Natural killer cell treated with Interleukin-12 subunit alpha and Interleukin-12 subunit beta and Interleukin-15 and Interleukin-18, amount 100 ng/mL, for 72 hours (primary cell): ENCODE data around the gene MEI1. TPM values are rescaled to one million over a fixed set of nuclear protein-coding genes. Genes with fewer than 3 reads are reported as not detected.

Experiments used
- ATAC-seq, 2 donors: fragments of 150-1000 bp; cut with Tn5 transposase in 1 of 2; sonication (Bioruptor Pico), chemical (Tn5 transposase) in 1 of 2; 2 replicates each; pipeline ENCODE4 v1.10.0; 2021
- DNase-seq: peaks from one replicate; pipeline ENCODE4 v3.0.0; 2022; ENCODE audit warnings: low spot score
- H3K27ac Mint-ChIP-seq, 2 donors: 1 replicate in 1 of 2; 2 replicates in 1 of 2; pipeline ENCODE4 v1.8.0; 2022; ENCODE audit warnings: mixed read lengths in 2 of 2, mild to moderate bottlenecking in 1 of 2, moderate library complexity in 1 of 2
- H3K27me3 Mint-ChIP-seq, 2 donors: 1 replicate in 1 of 2; 2 replicates in 1 of 2; pipeline ENCODE4 v1.8.0; 2022; ENCODE audit warnings: mixed read lengths in 2 of 2
- H3K36me3 Mint-ChIP-seq: one replicate; pipeline ENCODE4 v1.8.0; 2022; ENCODE audit warnings: mixed read lengths
- H3K4me1 Mint-ChIP-seq, 2 donors: 1 replicate in 1 of 2; 2 replicates in 1 of 2; pipeline ENCODE4 v1.8.0; 2022; ENCODE audit warnings: low read depth in 2 of 2, mixed read lengths in 2 of 2, mild to moderate bottlenecking in 1 of 2
- H3K4me3 Mint-ChIP-seq: one replicate; pipeline ENCODE4 v1.8.0; 2022; ENCODE audit warnings: mixed read lengths
- H3K9me3 Mint-ChIP-seq: 2 replicates; pipeline ENCODE4 v1.8.0; 2022; ENCODE audit warnings: mixed read lengths
- total RNA-seq, 2 donors: library from RNA; stranded (reverse); gene quantifications; one replicate each; pipeline ENCODE4 v1.2.3, GENCODE V29; 2022

Gene MEI1
- total RNA-seq, 2 donors from 2014 or later, result 20.2 to 82.7 TPM

DNA sequence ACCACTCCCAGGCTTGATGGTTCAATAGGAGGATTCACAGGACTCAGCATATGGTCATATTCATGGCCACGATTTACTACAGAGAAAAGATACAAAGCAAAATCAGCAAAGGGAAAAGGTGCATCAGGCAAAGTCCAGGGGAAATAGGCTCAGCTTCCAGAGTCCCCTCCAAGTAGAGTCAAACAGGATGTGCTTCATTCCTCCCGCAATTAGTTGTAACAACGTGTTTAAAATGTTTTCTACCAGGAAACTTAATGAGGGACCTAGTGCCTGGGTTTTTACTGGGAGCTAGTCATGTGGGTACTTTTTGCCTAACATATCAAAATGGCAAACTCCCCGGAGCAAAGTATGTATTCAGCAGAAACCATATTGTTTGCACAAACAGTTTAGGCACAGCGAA lies 118.7 kb downstream of the MEI1 start:
- Mint-ChIP-seq H3K27ac (peak overlapping the region in 1 of 2 donors; percentile 50), H3K4me1 (peaks cover 17 to 25% of the 10 kb centered on the region in 2 donors), H3K27me3 (no peaks in the 10 kb centered on the region), H3K9me3 (no peaks in the 10 kb centered on the region), H3K36me3 (no peaks in the 10 kb centered on the region), H3K4me3 (no peak overlapping the region)
- no peak for ATAC-seq
- no peak for DNase-seq

DNA sequence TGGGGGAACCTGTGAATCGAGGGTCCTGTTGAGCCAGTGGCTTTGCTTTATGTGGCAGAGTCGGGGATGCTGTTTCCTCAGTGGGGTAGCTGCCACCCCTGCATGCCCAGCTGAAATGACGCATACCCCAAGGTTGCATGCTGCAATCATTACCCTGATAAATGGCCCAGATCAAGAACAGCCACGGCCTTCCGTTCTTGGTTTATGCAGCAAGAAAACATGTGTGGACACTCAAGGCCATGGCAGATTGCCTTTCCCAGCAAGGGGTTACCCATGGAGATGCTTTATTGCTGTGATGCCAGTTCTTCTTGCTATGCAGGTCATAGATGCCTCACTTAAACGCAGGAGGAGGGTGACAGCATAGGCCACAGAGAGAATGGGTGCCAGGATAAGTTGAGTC lies 119.3 kb downstream of the MEI1 start:
- peaks cover 17 to 25% of the 10 kb centered on the region in 2 donors for H3K4me1 Mint-ChIP-seq
- H3K27me3 Mint-ChIP-seq, result no peaks in the 10 kb centered on the region
- no peaks in the 10 kb centered on the region for H3K36me3 Mint-ChIP-seq
- H3K9me3 Mint-ChIP-seq, result no peaks in the 10 kb centered on the region
- H3K4me3 Mint-ChIP-seq, result no peak overlapping the region
- DNase-seq (no peak), ATAC-seq (no peak)
- H3K27ac Mint-ChIP-seq, result no peak overlapping the region

DNA sequence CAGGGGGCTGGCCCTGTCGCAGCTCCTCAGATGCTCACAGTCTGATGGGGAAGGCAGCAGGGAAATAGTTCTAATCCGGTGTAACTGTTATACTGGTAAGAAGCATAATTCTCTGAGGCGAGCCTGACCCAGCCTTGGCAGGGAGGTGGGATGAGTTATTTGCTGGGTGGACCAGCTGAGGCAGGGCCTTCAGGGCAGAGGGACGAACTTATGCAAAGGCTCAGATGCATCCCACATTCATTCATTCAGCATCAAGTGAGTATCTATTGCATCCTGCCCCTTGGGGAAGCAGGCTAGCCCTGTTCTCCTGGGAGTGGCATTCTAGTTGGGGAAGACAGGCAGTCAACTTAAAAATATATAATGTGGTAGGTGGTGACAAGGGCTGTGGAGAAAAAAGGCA lies 120.0 kb downstream of the MEI1 start:
- Mint-ChIP-seq H3K27me3 (no peaks in the 10 kb centered on the region), H3K4me1 (peaks cover 22 to 27% of the 10 kb centered on the region in 2 donors), H3K27ac (no peak overlapping the region), H3K4me3 (no peak overlapping the region), H3K36me3 (no peaks in the 10 kb centered on the region), H3K9me3 (no peaks in the 10 kb centered on the region)
- DNase-seq (no peak), ATAC-seq (no peak)

DNA sequence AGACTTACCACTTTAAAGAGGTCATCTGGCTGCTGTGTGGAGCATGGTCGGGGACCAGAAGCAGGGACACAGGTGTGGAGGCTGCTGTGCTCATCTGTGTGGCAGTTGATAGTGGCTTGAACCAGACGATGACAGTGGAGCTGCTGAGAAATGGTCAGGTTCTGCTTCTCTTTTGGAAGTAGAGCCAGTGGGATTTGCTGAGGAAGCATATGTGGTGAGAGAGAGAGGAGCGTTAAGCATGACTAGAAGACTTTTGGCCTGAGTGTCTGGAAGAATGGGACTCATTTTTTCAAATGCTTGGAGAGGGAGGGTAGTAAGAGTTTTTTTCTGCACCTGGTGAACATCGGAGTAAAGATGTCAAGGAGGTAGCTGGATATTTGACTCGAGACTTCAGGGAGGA lies 121.1 kb downstream of the MEI1 start:
- DNase-seq, result no peak
- Mint-ChIP-seq H3K9me3 (no peaks in the 10 kb centered on the region), H3K27ac (no peak overlapping the region)

DNA sequence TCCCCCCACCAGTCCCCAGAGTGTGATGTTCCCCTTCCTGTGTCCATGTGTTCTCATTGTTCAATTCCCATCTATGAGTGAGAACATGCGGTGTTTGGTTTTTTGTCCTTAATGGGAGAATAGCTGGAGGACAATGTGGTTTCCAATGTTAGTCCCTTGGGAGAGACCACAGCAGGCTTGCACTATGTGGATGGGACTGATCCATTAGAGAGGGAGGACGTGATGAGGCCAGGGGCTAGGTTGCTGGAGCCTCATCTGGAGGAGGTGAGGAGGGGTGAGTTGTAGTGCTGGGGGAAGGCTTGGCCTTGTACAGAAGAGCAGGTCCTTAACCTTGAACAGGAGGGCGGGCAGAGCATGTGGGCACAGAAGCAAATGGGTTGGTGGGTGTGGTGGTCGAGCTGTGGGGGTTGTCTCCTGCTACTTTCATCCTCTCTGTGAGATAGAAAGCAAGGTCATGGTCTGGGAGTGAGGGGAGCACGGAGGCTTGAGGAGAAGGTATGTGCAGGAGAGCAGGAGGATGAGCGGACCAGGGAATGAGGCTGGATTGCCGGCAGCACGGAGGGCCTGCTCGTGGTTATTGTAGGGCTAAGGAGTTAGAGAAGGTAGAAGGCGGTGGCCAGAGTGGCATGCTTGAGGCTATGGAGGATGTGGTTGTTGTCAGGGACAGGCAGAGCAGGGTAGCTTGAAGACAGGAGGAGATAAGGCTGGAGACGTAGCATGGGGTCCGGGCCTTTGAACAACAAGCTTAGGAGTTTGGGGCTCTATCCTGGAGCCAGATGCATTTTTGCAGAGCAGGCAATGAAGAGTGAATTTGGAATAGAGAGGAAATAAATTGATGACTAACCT lies 122.4 kb downstream of the MEI1 start:
- Mint-ChIP-seq H3K36me3 (no peaks in the 10 kb centered on the region), H3K4me1 (peaks cover 22 to 32% of the 10 kb centered on the region in 2 donors), H3K27ac (peak overlapping the region; percentile 21 to 89), H3K4me3 (no peak overlapping the region), H3K27me3 (no peaks in the 10 kb centered on the region), H3K9me3 (no peaks in the 10 kb centered on the region)
- no peak for DNase-seq
- ATAC-seq, result no peak

More for the DNA sequence above, 121.1 kb downstream of the MEI1 start:
- H3K4me3 Mint-ChIP-seq, result no peak overlapping the region
- H3K36me3 Mint-ChIP-seq, result no peaks in the 10 kb centered on the region
- H3K27me3 Mint-ChIP-seq, result no peaks in the 10 kb centered on the region
- ATAC-seq, result no peak
- peaks cover 22 to 33% of the 10 kb centered on the region in 2 donors for H3K4me1 Mint-ChIP-seq

DNA sequence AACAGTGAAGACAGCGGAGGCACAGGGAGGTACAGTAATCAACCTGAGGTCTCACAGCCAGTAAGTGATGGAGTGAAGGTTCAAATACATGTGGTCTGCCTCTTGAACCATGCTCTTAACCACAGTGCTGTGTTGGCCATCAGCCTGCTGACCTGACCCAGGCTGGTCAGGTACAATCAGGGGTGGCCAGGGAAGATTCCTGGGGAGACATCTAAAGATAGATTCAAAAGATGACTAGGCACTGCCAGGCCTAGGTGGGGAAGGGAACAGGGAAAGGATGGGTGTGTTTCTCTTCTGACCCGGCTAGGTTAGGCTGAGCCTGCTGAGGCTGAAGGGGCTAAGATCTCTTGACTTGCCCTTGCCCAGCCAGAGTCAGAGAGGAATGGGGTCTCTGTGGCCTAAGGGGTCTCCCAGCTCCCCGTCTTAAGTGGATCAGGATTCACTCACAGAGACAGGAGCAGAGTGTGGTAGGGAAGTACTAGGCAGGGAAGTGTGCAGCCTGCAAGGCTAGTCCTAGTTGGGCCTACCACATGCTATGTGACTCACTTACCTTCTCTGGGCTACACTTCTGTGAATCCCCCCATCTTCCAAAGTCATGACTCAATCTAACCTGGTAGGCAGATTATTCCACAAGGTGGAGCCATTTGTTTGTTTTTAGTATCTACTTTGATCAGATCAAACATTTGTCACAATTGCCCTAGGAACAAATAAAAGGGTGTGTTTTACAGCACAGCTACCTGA lies 123.2 kb downstream of the MEI1 start:
- Mint-ChIP-seq H3K4me3 (no peak overlapping the region), H3K4me1 (peaks cover 25 to 38% of the 10 kb centered on the region in 2 donors), H3K9me3 (no peaks in the 10 kb centered on the region), H3K27me3 (no peaks in the 10 kb centered on the region), H3K36me3 (no peaks in the 10 kb centered on the region), H3K27ac (peak overlapping the region; percentile 21 to 89)
- peak; percentile 81 to 88 for ATAC-seq
- DNase-seq, result peak; percentile 67

DNA sequence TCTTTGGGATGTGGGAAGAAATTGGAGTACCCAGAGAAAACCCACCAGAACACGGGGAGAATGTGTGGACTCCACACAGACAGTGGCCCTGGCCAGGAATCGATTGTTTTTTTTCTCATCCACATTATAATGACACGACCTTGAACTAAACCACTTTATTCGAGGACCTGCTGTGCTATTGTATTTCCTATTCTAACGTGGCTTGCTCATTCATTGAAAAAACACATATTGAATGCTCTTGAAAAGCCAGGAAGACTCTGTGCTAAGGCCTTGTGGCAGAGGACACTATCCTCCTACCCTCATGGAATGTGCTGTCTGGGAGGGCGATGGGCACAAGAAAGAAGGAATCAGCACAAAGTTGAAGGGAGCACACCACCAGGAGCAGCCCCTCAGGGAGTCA lies 124.5 kb downstream of the MEI1 start:
- no peaks in the 10 kb centered on the region for H3K9me3 Mint-ChIP-seq
- no peak overlapping the region for H3K4me3 Mint-ChIP-seq
- DNase-seq (no peak), ATAC-seq (no peak)
- no peaks in the 10 kb centered on the region for H3K36me3 Mint-ChIP-seq
- peak overlapping the region; percentile 44 to 89 for H3K27ac Mint-ChIP-seq
- H3K27me3 Mint-ChIP-seq, result no peaks in the 10 kb centered on the region
- peaks cover 31 to 42% of the 10 kb centered on the region in 2 donors for H3K4me1 Mint-ChIP-seq

DNA sequence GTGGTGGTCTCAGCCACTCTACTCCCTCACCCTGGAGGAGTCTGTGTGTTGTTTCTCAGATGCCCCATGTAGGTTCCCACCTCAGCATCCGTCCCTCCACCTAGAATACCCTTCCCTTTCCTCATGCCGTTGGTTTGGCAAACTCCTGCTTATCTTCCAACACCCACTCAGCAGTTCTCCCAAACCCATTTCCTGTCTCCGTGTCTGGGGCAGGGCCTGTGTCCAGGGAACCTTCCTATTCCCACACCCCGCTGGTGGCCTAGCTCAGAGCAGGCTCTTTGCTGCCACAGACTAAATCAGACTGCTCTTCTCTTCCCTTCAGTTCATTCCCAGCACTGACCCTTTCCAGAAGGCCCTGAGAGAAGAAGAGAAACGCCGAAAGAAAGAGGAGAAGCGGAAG lies 126.1 kb downstream of the MEI1 start:
- H3K9me3 Mint-ChIP-seq, result no peaks in the 10 kb centered on the region
- no peaks in the 10 kb centered on the region for H3K27me3 Mint-ChIP-seq
- H3K36me3 Mint-ChIP-seq, result no peaks in the 10 kb centered on the region
- H3K27ac Mint-ChIP-seq, result peak overlapping the region in 1 of 2 donors; percentile 89
- H3K4me1 Mint-ChIP-seq, result peaks cover 31 to 47% of the 10 kb centered on the region in 2 donors
- H3K4me3 Mint-ChIP-seq, result no peak overlapping the region
- no peak for DNase-seq
- no peak for ATAC-seq

DNA sequence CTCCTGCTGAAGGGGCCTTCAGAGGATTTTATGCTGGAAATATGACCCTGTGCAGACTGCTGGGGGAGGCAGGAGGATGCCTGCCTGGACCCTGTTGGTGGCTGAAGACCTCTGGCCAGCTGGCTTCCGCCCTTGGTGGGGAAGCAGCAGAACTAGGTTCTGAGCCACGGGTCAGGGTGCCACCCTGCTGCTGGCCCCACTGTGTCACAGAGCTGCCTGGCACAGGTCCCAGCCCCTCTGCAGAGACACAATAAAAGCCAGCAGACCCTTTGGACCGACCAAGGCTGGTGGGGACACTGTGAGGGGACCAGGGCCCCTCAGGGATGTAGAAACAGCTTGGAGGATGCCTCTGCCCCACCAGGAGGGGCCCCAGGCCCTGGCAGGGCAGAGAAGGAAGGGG lies 126.7 kb downstream of the MEI1 start:
- H3K36me3 Mint-ChIP-seq, result no peaks in the 10 kb centered on the region
- peaks cover 31 to 44% of the 10 kb centered on the region in 2 donors for H3K4me1 Mint-ChIP-seq
- no peaks in the 10 kb centered on the region for H3K27me3 Mint-ChIP-seq
- H3K9me3 Mint-ChIP-seq, result no peaks in the 10 kb centered on the region
- ATAC-seq, result no peak
- DNase-seq, result no peak
- peak overlapping the region in 1 of 2 donors; percentile 89 for H3K27ac Mint-ChIP-seq
- H3K4me3 Mint-ChIP-seq, result no peak overlapping the region

DNA sequence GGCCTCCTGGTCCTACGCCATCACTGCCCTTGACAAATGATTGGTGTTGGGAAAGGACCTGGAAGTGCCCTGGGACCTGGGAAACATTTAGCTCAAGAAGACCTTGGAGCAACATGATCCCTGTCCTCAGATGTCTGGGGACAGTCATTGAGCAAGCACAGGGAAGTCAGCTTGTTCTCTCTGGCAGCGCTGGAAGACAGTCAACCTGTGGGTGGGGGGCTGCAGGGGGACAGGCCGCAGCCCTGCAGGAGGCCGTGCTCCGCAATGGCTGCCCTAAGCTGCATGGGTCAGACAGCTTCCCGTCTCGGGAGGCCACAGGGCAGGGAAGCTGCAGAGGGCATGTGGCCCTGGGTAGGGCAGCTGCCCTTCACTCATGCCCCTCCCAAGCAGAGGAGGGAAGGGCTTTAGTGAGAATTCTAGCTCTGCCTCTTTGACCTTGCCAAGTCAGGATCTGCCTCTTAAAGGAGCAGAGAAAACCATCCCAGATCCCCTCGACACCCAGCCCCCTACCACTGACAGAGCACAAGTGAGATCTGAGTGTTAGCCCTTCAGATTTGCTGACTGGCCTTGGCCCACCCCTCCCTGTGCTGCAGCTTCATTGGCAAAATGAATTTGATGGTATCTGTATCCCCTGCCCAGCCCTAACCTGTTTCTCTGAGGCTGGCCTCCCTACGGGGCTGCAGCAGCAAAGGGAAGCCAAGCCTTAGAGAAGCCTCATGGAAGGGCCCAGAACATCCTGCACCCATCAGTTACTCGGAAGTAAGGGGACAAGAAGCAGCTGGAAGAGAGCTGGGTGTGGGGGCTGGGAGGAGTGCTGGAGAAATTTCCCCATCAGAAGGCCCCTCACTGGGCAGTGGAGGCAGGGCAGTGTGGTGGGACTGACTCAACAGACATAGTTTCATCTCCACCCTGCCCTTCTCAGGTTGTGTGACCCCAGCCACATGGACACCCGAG lies 127.4 kb downstream of the MEI1 start:
- ATAC-seq (no peak), DNase-seq (no peak)
- Mint-ChIP-seq H3K27ac (peak overlapping the region; percentile 45 to 70), H3K9me3 (no peaks in the 10 kb centered on the region), H3K4me3 (no peak overlapping the region), H3K4me1 (peaks cover 33 to 46% of the 10 kb centered on the region in 2 donors), H3K27me3 (no peaks in the 10 kb centered on the region), H3K36me3 (no peaks in the 10 kb centered on the region)

DNA sequence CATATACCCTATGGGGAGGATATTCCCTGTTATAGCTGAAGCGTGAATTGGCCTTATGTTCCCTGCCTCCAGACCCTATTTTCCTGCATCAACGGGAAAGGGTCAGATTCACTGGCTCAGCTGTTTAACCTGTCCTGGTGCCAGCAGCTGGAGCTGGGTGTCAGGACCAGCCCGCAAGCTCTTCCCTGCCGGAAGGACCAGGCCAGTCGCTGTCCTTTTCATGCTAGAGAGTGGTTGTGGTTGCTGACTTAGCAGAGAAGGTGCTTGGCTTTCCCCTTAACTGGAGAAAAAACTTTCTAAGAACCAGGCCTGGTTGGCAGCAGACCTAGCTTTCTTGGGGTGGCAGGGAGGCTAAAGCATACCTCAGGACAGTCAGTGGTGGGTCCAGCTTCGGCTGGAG lies 128.4 kb downstream of the MEI1 start:
- Mint-ChIP-seq H3K4me1 (peaks cover 31 to 40% of the 10 kb centered on the region in 2 donors), H3K27me3 (no peaks in the 10 kb centered on the region), H3K27ac (peak overlapping the region; percentile 82 to 100), H3K36me3 (no peaks in the 10 kb centered on the region), H3K9me3 (no peaks in the 10 kb centered on the region), H3K4me3 (no peak overlapping the region)
- ATAC-seq (no peak), DNase-seq (no peak)

DNA sequence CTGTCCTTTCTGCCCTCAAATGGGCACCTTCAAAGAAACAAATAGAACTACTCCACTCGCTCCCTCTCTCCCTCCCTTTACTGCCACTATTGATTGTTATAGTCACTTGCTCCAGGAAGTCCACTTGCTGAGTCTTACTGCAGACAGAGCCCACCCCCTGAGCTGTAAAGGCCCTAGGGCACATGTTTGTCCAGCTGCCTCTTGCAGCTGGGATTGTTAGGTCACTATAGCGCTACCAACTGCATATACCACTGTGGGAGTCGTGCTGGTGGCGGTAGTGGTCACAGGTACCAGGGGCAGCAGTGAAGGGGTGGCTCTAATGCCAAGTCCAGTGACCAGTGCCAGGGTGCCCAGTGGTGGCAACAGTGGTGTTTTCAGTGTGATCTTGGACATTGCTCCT lies 129.2 kb downstream of the MEI1 start:
- DNase-seq, result no peak
- peak overlapping the region; percentile 23 for H3K4me3 Mint-ChIP-seq
- no peaks in the 10 kb centered on the region for H3K27me3 Mint-ChIP-seq

DNA sequence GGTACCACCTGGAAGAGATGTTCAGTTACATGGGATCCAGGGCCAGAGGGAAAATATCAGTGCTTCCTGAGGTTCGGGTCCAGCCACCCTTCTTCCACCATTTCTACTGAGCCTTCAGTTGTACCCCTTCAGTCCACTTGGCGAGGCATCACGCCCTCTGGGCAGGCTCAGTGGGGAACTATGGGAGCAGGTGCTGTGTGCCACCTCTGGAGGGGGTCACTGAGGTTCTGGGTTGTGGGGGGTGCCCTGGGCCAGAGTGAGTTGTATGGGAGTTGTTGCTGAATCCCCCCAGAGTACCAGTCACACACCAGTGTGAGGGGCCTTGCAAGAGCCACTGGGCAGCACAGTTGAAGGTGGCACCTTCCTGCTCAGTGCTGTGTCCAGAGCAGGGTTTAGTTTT lies 130.9 kb downstream of the MEI1 start:
- H3K36me3 Mint-ChIP-seq, result peaks cover 8% of the 10 kb centered on the region
- ATAC-seq (no peak), DNase-seq (no peak)
- H3K9me3 Mint-ChIP-seq, result no peaks in the 10 kb centered on the region
- peak overlapping the region in 1 of 2 donors; percentile 100 for H3K27ac Mint-ChIP-seq
- H3K4me3 Mint-ChIP-seq, result no peak overlapping the region
- no peaks in the 10 kb centered on the region for H3K27me3 Mint-ChIP-seq
- H3K4me1 Mint-ChIP-seq, result peaks cover 34 to 35% of the 10 kb centered on the region in 2 donors

More for the DNA sequence above, 129.2 kb downstream of the MEI1 start:
- H3K36me3 Mint-ChIP-seq, result no peaks in the 10 kb centered on the region
- peak overlapping the region; percentile 82 to 100 for H3K27ac Mint-ChIP-seq
- no peak for ATAC-seq
- no peaks in the 10 kb centered on the region for H3K9me3 Mint-ChIP-seq
- peaks cover 27 to 37% of the 10 kb centered on the region in 2 donors for H3K4me1 Mint-ChIP-seq
